ENCODE data around the gene RBM8A.

DNA sequence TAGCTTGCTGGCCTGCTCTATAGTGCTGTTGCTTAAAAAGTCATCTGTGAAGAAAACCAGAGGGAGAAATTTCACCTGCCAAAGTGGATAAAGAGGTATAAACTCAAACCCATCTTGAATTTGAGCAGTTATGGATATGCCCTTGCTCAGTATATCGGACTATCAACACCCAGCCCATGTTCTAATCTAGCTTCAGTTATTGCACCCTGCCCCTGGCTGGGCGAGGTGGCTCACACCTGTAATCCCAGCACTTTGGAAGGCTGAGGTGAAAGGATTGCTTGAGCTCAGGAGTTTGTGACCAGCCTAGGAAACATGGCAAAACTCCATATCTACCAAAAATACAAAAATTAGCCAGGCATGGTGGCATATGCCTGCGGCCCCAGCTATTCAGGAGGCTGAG, 17.2 kb upstream of the RBM8A start:
- TF ChIP-seq, protein P1, sequence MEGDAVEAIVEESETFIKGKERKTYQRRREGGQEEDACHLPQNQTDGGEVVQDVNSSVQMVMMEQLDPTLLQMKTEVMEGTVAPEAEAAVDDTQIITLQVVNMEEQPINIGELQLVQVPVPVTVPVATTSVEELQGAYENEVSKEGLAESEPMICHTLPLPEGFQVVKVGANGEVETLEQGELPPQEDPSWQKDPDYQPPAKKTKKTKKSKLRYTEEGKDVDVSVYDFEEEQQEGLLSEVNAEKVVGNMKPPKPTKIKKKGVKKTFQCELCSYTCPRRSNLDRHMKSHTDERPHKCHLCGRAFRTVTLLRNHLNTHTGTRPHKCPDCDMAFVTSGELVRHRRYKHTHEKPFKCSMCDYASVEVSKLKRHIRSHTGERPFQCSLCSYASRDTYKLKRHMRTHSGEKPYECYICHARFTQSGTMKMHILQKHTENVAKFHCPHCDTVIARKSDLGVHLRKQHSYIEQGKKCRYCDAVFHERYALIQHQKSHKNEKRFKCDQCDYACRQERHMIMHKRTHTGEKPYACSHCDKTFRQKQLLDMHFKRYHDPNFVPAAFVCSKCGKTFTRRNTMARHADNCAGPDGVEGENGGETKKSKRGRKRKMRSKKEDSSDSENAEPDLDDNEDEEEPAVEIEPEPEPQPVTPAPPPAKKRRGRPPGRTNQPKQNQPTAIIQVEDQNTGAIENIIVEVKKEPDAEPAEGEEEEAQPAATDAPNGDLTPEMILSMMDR (IDR thresholded peaks at IDR 0.05), result no peak
- TF ChIP-seq RCOR1 (IDR thresholded peaks at IDR 0.05; ENCODE audit: low read depth, low read length) (no peak), POLR2A (IDR thresholded peaks at IDR 0.05; ENCODE audit: low read length) (no peak), NFE2L2 (conservative IDR thresholded peaks at IDR 0.05; ENCODE audit: low read length) (no peak), CHD2 (IDR thresholded peaks at IDR 0.05; ENCODE audit: low read length, partially characterized antibody) (no peak), JUN (IDR thresholded peaks at IDR 0.05) (no peak), RAD21 (conservative IDR thresholded peaks at IDR 0.05 in 1 of 2, IDR thresholded peaks at IDR 0.05 in 1 of 2) (no peak), HOXA7 (CRISPR knock-in tag; IDR thresholded peaks at IDR 0.05) (no peak)
- TF ChIP-seq, protein P2, sequence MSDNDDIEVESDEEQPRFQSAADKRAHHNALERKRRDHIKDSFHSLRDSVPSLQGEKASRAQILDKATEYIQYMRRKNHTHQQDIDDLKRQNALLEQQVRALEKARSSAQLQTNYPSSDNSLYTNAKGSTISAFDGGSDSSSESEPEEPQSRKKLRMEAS (IDR thresholded peaks at IDR 0.05), result no peak

Measured in A549 (cell line).